Kidney glomerular epithelial cell (primary cell): ENCODE results near the gene MILR1.
"Not testable (repeated sequence)": the region's sequence is repeated elsewhere in the genome, so short reads cannot be mapped to it uniquely, and the experiment has no call there.

Experiments used
- DNase-seq: peaks from one replicate; lab custom pipeline; 2025; lab: John Stamatoyannopoulos, UW

Gene MILR1

GRCh38 chr17:64472564-64472963, 23.6 kb downstream of the MILR1 start:
- DNase-seq: no peak

GRCh38 chr17:64477849-64478248, 28.9 kb downstream of the MILR1 start:
- no peak for DNase-seq

GRCh38 chr17:64480951-64481350, 32.0 kb downstream of the MILR1 start:
- no peak for DNase-seq

- DNase-seq: no peak
Observed at GRCh38 chr17:64484380-64484779, 35.5 kb downstream of the MILR1 start.

GRCh38 chr17:64488301-64488700, 39.4 kb downstream of the MILR1 start:
- DNase-seq: no peak

GRCh38 chr17:64491034-64491860, 42.3 kb downstream of the MILR1 start:
- no peak for DNase-seq

- DNase-seq: no peak
Observed at GRCh38 chr17:64491994-64492393, 43.1 kb downstream of the MILR1 start.

GRCh38 chr17:64492481-64493109, 43.7 kb downstream of the MILR1 start:
- DNase-seq: no peak

- no peak for DNase-seq
Observed at GRCh38 chr17:64494121-64494520, 45.2 kb downstream of the MILR1 start.

GRCh38 chr17:64495300-64495699, 46.4 kb downstream of the MILR1 start:
- not testable (repeated sequence) for DNase-seq

GRCh38 chr17:64496348-64496785, 47.5 kb downstream of the MILR1 start:
- no peak for DNase-seq

- peak; percentile 90 for DNase-seq
Observed at GRCh38 chr17:64496786-64497564, 48.1 kb downstream of the MILR1 start, which contains the start of gene POLG2. Gene POLG2 (minus strand): TSS chr17:64497054. CDS start chr17:64496968, 86 bp downstream.

- no peak for DNase-seq
Observed at GRCh38 chr17:64497565-64498035, 48.7 kb downstream of the MILR1 start.

- no peak for DNase-seq
Observed at GRCh38 chr17:64498308-64499203, 49.6 kb downstream of the MILR1 start.

GRCh38 chr17:64499805-64500486, 51.0 kb downstream of the MILR1 start:
- no peak for DNase-seq

GRCh38 chr17:64500487-64500859, 51.6 kb downstream of the MILR1 start:
- DNase-seq: no peak

GRCh38 chr17:64500862-64501765, 52.2 kb downstream of the MILR1 start:
- no peak for DNase-seq

GRCh38 chr17:64502021-64502420, 53.1 kb downstream of the MILR1 start:
- DNase-seq: no peak

GRCh38 chr17:64502809-64503208, 53.9 kb downstream of the MILR1 start:
- no peak for DNase-seq

- no peak for DNase-seq
Observed at GRCh38 chr17:64503341-64503740, 54.4 kb downstream of the MILR1 start.
